ENCODE results near the gene EMB. TPM values are rescaled to one million over a fixed set of nuclear protein-coding genes. Genes with fewer than 3 reads are reported as not detected.
"Not testable (repeated sequence)": the region's sequence is repeated elsewhere in the genome, so short reads cannot be mapped to it uniquely, and the experiment has no call there.

Gene EMB
- total and polyA plus RNA-seq, 2 of the 8 experiments (the other 6 are each of a cell fraction or from before 2014, with no cell fraction given) = 29.3 to 48.4 TPM

DNA sequence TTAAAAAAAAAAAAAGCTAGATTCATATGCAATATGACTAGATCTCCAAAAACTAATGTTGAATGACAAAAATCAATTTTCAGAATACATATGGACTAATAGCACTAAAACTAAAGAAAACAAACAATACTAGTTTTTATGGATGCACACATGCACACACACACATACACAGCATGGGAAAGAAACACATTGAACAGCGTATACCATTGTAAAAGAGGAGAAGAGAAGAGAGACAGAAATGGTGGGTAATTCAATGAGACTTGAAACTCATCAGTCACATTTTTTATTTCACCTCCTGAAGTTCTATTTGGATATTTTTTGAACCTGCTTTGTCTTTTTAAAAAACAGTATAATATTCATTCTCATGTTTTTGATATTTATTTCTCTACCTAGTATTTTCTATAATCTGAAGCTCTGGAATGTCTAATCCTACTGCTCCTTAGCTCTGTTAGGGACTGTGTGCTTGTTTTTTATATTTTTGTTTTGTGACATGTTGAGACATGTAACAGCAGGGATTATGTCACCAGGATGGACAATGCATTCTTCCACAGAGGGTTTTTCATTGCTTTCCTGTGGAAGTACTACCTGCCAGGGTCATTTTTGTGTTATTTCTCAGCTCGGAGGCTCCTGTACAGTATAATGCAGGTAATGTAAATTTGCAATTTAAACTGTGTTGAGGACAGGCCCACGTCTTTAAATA lies 17.8 kb downstream of the EMB start:
- H2BK5ac ChIP-seq (ENCODE audit: low read depth, low read length); H3K56ac ChIP-seq (replicated peaks; ENCODE audit: insufficient read length, low read depth, low read length); H3K14ac ChIP-seq (ENCODE audit: insufficient read length); H3K79me1 ChIP-seq (ENCODE audit: low read depth, low read length); H3K4ac ChIP-seq (replicated peaks; ENCODE audit: insufficient read length, low read depth, low read length); H3K36me3 ChIP-seq (ENCODE audit: control insufficient read depth in 2 of 4, insufficient read depth in 4 of 4, low read length in 3 of 4); H2AK5ac ChIP-seq (ENCODE audit: low read depth, low read length); POLR2A ChIA-PET (ENCODE audit: partially characterized antibody); H2AFZ ChIP-seq (ENCODE audit: low read length); H3K4me1 ChIP-seq (replicated peaks in 1 of 4; ENCODE audit: control insufficient read depth in 3 of 4, insufficient read depth in 4 of 4, low read length in 3 of 4); H3K9me3 ChIP-seq (ENCODE audit: insufficient read depth in 2 of 2, low read depth in 1 of 2, low read length in 1 of 2); H3K4me2 ChIP-seq (ENCODE audit: insufficient read depth in 1 of 2, low read depth in 2 of 2, low read length in 2 of 2); H2BK12ac ChIP-seq (ENCODE audit: low read depth, low read length); H2BK120ac ChIP-seq (replicated peaks; ENCODE audit: low read depth, low read length); H3K23ac ChIP-seq (ENCODE audit: insufficient read length); H3K9ac ChIP-seq (replicated peaks in 1 of 4; ENCODE audit: extremely low read depth in 1 of 4, low read depth in 3 of 4, low read length in 3 of 4); H3K27me3 ChIP-seq (replicated peaks in 1 of 4; ENCODE audit: control insufficient read depth in 3 of 4, extremely low read depth in 1 of 4, insufficient read depth in 3 of 4, low read length in 3 of 4); H2BK15ac ChIP-seq (ENCODE audit: low read length); H3K27ac ChIP-seq (ENCODE audit: low read depth, low read length); H4K5ac ChIP-seq (ENCODE audit: insufficient read length, low read depth, low read length); DNase-seq (ENCODE audit: low read depth in 1 of 2, low spot score in 2 of 2); H4K20me1 ChIP-seq (replicated peaks in 1 of 2; ENCODE audit: control insufficient read depth in 1 of 2, insufficient read depth in 2 of 2, low read length in 2 of 2); H3K79me2 ChIP-seq (ENCODE audit: control insufficient read depth in 1 of 2, insufficient read depth in 2 of 2, low read length in 2 of 2); H4K8ac ChIP-seq (ENCODE audit: extremely low read depth, insufficient read depth, low read length); H2BK20ac ChIP-seq (ENCODE audit: low read length); H3K4me3 ChIP-seq (ENCODE audit: extremely low read depth in 1 of 4, insufficient read depth in 2 of 4, low read depth in 3 of 4, low read length in 4 of 4); H4K91ac ChIP-seq (replicated peaks; ENCODE audit: insufficient read length, low read length); H3K23me2 ChIP-seq (ENCODE audit: low read depth, low read length); H3K18ac ChIP-seq (ENCODE audit: extremely low read depth, low read length): not testable (repeated sequence)
- CTCF ChIA-PET (ENCODE audit: partially characterized antibody) = interaction anchor here (1.2 to 1.3 kb wide), 2 partner anchors 18 to 133 kb away, joined by 3 to 5 read pairs; partner anchors contain the start of gene EMB
- 92% methylated on average over 3 of the region's 3 CpGs; no CpG with 5 or more reads in 1 of the 2 experiments for WGBS, 2 experiments (ENCODE audit: extremely low coverage in 1 of 2, insufficient coverage in 1 of 2, insufficient read length in 1 of 2, insufficient replicate concordance in 2 of 2, low coverage in 1 of 2, low lambda C conversion rate in 2 of 2, missing lambda C conversion rate in 1 of 2)
- peak; percentile 58 for FAIRE-seq

Data from H1 (cell line).